Osteoblast (primary cell): ENCODE data around the gene MXRA7. TPM values are rescaled to one million over a fixed set of nuclear protein-coding genes. Genes with fewer than 3 reads are reported as not detected.

Experiments used
- DNase-seq: peaks from one replicate; pipeline ENCODE4 v3.0.0; 2011; ENCODE audit warnings: low spot score, mixed read lengths; ENCODE audit not compliant: insufficient read length; ENCODE audit errors: missing footprints
- H2AFZ ChIP-seq: 2 replicates; pipeline ENCODE4 v1.6.0; 2011; ENCODE audit warnings: mild to moderate bottlenecking, low read length
- H3K27ac ChIP-seq: 2 replicates; pipeline ENCODE4 v1.5.1; 2011; ENCODE audit warnings: mild to moderate bottlenecking, low read depth, low read length, moderate library complexity
- H3K27me3 ChIP-seq: 2 replicates; pipeline ENCODE4 v1.6.0; 2012; ENCODE audit warnings: mild to moderate bottlenecking, control low read depth, inconsistent platforms, low read length, moderate library complexity; ENCODE audit not compliant: insufficient read depth
- H3K36me3 ChIP-seq: 2 replicates; pipeline ENCODE4 v1.5.1; 2011; ENCODE audit warnings: mild to moderate bottlenecking, low read length, control low read depth, moderate library complexity; ENCODE audit not compliant: insufficient read depth
- H3K4me1 ChIP-seq: 2 replicates; pipeline ENCODE4 v1.5.1; 2011; ENCODE audit warnings: mild to moderate bottlenecking, low read length, control low read depth, moderate library complexity; ENCODE audit not compliant: insufficient read depth
- H3K4me2 ChIP-seq: 2 replicates; pipeline ENCODE4 v1.6.0; 2011; ENCODE audit warnings: mild to moderate bottlenecking, low read length; ENCODE audit not compliant: insufficient read depth
- H3K4me3 ChIP-seq: fragments of 200-600 bp; sonication (generic); 3 replicates; pipeline ENCODE4 v1.5.1; 2012; ENCODE audit warnings: mild to moderate bottlenecking, low read length, inconsistent platforms; ENCODE audit not compliant: insufficient read depth
- H3K79me2 ChIP-seq: 2 replicates; pipeline ENCODE4 v1.6.0; 2012; ENCODE audit warnings: mild to moderate bottlenecking, low read length, control low read depth, inconsistent platforms; ENCODE audit not compliant: insufficient read depth
- H3K9me3 ChIP-seq: 2 replicates; pipeline ENCODE4 v1.5.1; 2011; ENCODE audit warnings: low read depth, low read length, control low read depth
- H4K20me1 ChIP-seq: 2 replicates; pipeline ENCODE4 v1.6.0; 2012; ENCODE audit warnings: mild to moderate bottlenecking, low read length, control low read depth; ENCODE audit not compliant: insufficient read depth
- total RNA-seq: library from RNA; depleted of rRNA; stranded (reverse); fragments of >200 nt; gene quantifications from 2 replicates; pipeline ENCODE4 v1.2.3, GENCODE V29; 2012
- TF ChIP-seq, protein P1 (sequence below): IDR thresholded peaks from 2 replicates; pipeline ENCODE4 v1.5.1; 2011; ENCODE audit warnings: mild to moderate bottlenecking, low read depth, low read length, moderate library complexity; ENCODE audit errors: extremely low read depth

MXRA7 gene
- total RNA-seq, 1 donor, result 352 TPM

DNA sequence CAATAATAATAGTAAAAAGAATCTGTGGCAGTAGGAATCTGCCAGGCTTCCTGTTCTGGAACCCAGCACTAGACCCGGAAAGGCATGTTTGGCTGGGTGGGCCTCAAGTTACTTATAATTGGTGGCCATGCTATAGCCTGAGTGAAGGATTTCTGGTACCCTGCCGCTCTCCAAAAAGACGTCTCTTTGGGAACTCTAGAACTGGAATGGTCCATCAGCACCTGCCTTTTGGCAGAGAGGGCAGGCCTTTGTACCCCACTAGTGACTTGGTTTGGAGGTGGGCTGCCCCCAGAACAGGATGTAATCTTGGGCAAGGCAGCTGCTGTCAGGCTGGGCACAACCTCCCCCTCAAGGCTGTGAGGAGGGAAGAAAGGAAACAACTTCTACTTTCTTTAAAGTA is 37.9 kb downstream of the MXRA7 start:
- Histone ChIP-seq H3K27ac (no peak overlapping the region), H2AFZ (no peak overlapping the region), H3K36me3 (peaks cover 14% of the 10 kb centered on the region), H3K27me3 (no peaks in the 10 kb centered on the region), H3K9me3 (no peaks in the 10 kb centered on the region), H3K4me1 (peaks cover 9% of the 10 kb centered on the region), H4K20me1 (no peaks in the 10 kb centered on the region), H3K4me3 (peak overlapping the region; percentile 76), H3K4me2 (peak overlapping the region; percentile 95), H3K79me2 (no peaks in the 10 kb centered on the region)
- DNase-seq, result peak; percentile 50
- TF ChIP-seq, protein P1, sequence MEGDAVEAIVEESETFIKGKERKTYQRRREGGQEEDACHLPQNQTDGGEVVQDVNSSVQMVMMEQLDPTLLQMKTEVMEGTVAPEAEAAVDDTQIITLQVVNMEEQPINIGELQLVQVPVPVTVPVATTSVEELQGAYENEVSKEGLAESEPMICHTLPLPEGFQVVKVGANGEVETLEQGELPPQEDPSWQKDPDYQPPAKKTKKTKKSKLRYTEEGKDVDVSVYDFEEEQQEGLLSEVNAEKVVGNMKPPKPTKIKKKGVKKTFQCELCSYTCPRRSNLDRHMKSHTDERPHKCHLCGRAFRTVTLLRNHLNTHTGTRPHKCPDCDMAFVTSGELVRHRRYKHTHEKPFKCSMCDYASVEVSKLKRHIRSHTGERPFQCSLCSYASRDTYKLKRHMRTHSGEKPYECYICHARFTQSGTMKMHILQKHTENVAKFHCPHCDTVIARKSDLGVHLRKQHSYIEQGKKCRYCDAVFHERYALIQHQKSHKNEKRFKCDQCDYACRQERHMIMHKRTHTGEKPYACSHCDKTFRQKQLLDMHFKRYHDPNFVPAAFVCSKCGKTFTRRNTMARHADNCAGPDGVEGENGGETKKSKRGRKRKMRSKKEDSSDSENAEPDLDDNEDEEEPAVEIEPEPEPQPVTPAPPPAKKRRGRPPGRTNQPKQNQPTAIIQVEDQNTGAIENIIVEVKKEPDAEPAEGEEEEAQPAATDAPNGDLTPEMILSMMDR, result no peak

DNA sequence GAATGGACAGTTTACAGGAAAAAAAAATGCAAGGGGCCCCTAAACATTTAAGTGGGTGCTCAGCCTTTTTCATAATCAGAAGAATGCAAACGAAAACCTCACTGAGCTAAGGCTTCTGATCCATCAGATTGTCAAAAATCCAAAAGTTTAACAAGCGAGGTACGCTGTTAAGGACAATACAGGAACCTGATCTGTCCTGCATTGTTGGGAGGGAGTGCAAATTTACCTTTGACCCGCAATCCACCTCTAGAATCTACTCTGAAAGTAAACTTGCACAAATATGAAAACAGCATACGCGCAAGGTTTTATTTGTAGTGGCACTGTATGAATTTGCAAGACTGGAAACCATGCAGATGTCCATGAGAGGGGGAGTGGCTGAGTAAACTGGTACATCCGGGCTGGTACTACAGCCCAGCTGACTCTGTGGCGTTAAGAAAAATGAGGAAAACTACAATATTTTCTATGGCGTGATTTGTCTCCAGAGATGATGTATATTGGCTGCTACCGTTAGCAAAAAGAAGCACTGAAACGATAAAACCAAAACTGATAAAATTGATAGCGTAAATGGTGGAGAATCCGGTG is 38.4 kb downstream of the MXRA7 start:
- DNase-seq, result peak; percentile 86
- H3K27me3 ChIP-seq, result no peaks in the 10 kb centered on the region
- TF ChIP-seq, protein P1, result no peak
- H2AFZ ChIP-seq, result peak overlapping the region; percentile 47
- H4K20me1 ChIP-seq, result no peaks in the 10 kb centered on the region
- H3K79me2 ChIP-seq, result no peaks in the 10 kb centered on the region
- peak overlapping the region; percentile 95 for H3K4me2 ChIP-seq
- H3K4me3 ChIP-seq, result peak overlapping the region; percentile 76
- H3K27ac ChIP-seq, result peak overlapping the region; percentile 74
- H3K36me3 ChIP-seq, result peaks cover 9% of the 10 kb centered on the region
- H3K4me1 ChIP-seq, result peaks cover 9% of the 10 kb centered on the region
- no peaks in the 10 kb centered on the region for H3K9me3 ChIP-seq

GRCh38 chr17:76671912-76672262 is 38.9 kb downstream of the MXRA7 start:
- H3K9me3 ChIP-seq, result no peaks in the 10 kb centered on the region
- peak overlapping the region; percentile 74 for H3K27ac ChIP-seq
- H3K79me2 ChIP-seq, result no peaks in the 10 kb centered on the region
- peaks cover 5% of the 10 kb centered on the region for H3K36me3 ChIP-seq
- TF ChIP-seq, protein P1, result no peak
- no peak for DNase-seq
- H3K4me3 ChIP-seq, result peak overlapping the region; percentile 76
- H2AFZ ChIP-seq, result peak overlapping the region; percentile 47
- peak overlapping the region; percentile 95 for H3K4me2 ChIP-seq
- H4K20me1 ChIP-seq, result no peaks in the 10 kb centered on the region
- H3K27me3 ChIP-seq, result no peaks in the 10 kb centered on the region
- peaks cover 9% of the 10 kb centered on the region for H3K4me1 ChIP-seq

- H3K4me3 ChIP-seq, result peak overlapping the region; percentile 76
- H3K4me1 ChIP-seq, result peaks cover 9% of the 10 kb centered on the region
- H2AFZ ChIP-seq, result peak overlapping the region; percentile 89
- DNase-seq, result peak; percentile 98
- H3K79me2 ChIP-seq, result no peaks in the 10 kb centered on the region
- TF ChIP-seq, protein P1, result no peak
- no peaks in the 10 kb centered on the region for H3K27me3 ChIP-seq
- H4K20me1 ChIP-seq, result no peaks in the 10 kb centered on the region
- peak overlapping the region; percentile 95 for H3K4me2 ChIP-seq
- H3K36me3 ChIP-seq, result peaks cover 5% of the 10 kb centered on the region
- H3K9me3 ChIP-seq, result no peaks in the 10 kb centered on the region
- peak overlapping the region; percentile 74 for H3K27ac ChIP-seq
Observed at GRCh38 chr17:76671123-76671911, 39.4 kb downstream of the MXRA7 start.
